K562 (cell line): Measurements from ENCODE around the gene PRKAR2B. TPM values are rescaled to one million over a fixed set of nuclear protein-coding genes. Genes with fewer than 3 reads are reported as not detected.

Experiments
- ATF1 ChIP-seq, 2 experiments: fragments of 450-650 bp in 1 of 2; IDR thresholded peaks; 2 replicates each; pipeline ENCODE4 v1.6.1; 2016; ENCODE audit warnings: missing compliant biosample characterization in 1 of 2, missing genetic modification characterization in 1 of 2
- CEBPG ChIP-seq, 3 experiments: fragments of 200-800 bp in 1 of 3; sonication (Bioruptor generic) in 1 of 3; sonication (generic) in 1 of 3; formaldehyde crosslinking in 1 of 3; IDR thresholded peaks in 2 of 3; conservative IDR thresholded peaks in 1 of 3; 2 replicates each; pipeline versions ENCODE4 v1.6.1 to v1.8.0; 2016 to 2022; ENCODE audit warnings: missing compliant biosample characterization in 2 of 3, missing genetic modification characterization in 2 of 3, mild to moderate bottlenecking in 1 of 3, missing genetic modification reagents in 1 of 3
- CHD4 ChIP-seq: fragments of 200-600 bp; sonication (generic); IDR thresholded peaks from 3 replicates; pipeline ENCODE4 v1.6.1; 2012; ENCODE audit warnings: low read depth, mild to moderate bottlenecking, mixed read lengths, low read length, inconsistent platforms; ENCODE audit not compliant: insufficient read depth, insufficient replicate concordance, poor library complexity, severe bottlenecking
- EGR1 ChIP-seq: fragments of 450-650 bp; conservative IDR thresholded peaks from 2 replicates; pipeline ENCODE4 v1.6.1; 2017; ENCODE audit warnings: mild to moderate bottlenecking
- FUS ChIP-seq: fragments of 200-400 bp; formaldehyde crosslinking; optimal IDR thresholded peaks from 2 replicates; pipeline ENCODE3; 2017; ENCODE audit warnings: low read depth, low read length
- MEF2D ChIP-seq: conservative IDR thresholded peaks from 2 replicates; pipeline ENCODE4 v1.6.1; 2016; ENCODE audit warnings: low read depth, missing genetic modification characterization, missing compliant biosample characterization
- MEIS2 ChIP-seq: fragments of 450-650 bp; IDR thresholded peaks from 2 replicates; pipeline ENCODE4 v1.6.1; 2014; ENCODE audit warnings: mild to moderate bottlenecking; ENCODE audit not compliant: partially characterized antibody
- STAT5A ChIP-seq: IDR thresholded peaks from 2 replicates; pipeline ENCODE4 v1.6.1; 2012; ENCODE audit warnings: low read length, inconsistent platforms, borderline replicate concordance
- ZNF830 ChIP-seq: fragments of 250-450 bp; sonication (Bioruptor Pico); IDR thresholded peaks from 2 replicates; pipeline ENCODE4 v1.5.0; 2021; ENCODE audit warnings: mild to moderate bottlenecking
- polyA plus RNA-seq, 8 experiments: library from polyadenylated mRNA; depleted of rRNA in 4 of 8; stranded (reverse) in 5 of 8; unstranded in 3 of 8; fragments of >200 nt; fragmentation: Nextera tagmentation in 2 of 8; fragmentation: Illumina TruSeq in 1 of 8; extraction: Ambion mirVana in 2 of 8; extraction: Trizol in 1 of 8; gene quantifications; 2 replicates each; pipeline versions ENCODE4 v1.2.1 to v1.2.3, GENCODE V29; 2011 to 2014; ENCODE audit warnings: inconsistent platforms in 1 of 8, missing spikeins in 1 of 8
- total RNA-seq, 7 experiments: library from RNA; depleted of rRNA in 6 of 7; stranded (reverse); fragments of >200 nt in 6 of 7; fragmentation: Illumina TruSeq in 2 of 7; extraction: Trizol in 2 of 7; gene quantifications; 2 replicates each; pipeline versions ENCODE4 v1.2.1 to v1.2.3, GENCODE V29; 2011 to 2021; ENCODE audit warnings: low replicate concordance in 1 of 7
- TF ChIP-seq, protein P1 (sequence below), 2 experiments: fragments of 450-650 bp; IDR thresholded peaks; 2 replicates each; pipeline ENCODE4 v1.6.1; 2016
- TF ChIP-seq, protein P2 (sequence below), 2 experiments: fragments of 450-650 bp in 1 of 2; IDR thresholded peaks; 2 replicates each; pipeline ENCODE4 v1.6.1; 2011 to 2017; ENCODE audit warnings: low read depth in 2 of 2, antibody characterized with exemption in 1 of 2, borderline replicate concordance in 1 of 2, low read length in 1 of 2, mild to moderate bottlenecking in 1 of 2, mixed read lengths in 1 of 2; ENCODE audit not compliant: control insufficient read depth in 1 of 2
- TF ChIP-seq, protein P3 (sequence below): fragments of 450-650 bp; IDR thresholded peaks from 2 replicates; pipeline ENCODE4 v1.6.1; 2016; ENCODE audit warnings: mild to moderate bottlenecking
- TF ChIP-seq, protein P4 (sequence below): fragments of 450-650 bp; formaldehyde crosslinking; IDR thresholded peaks from 2 replicates; pipeline ENCODE4 v1.4.0; 2020; ENCODE audit warnings: mild to moderate bottlenecking, mixed read lengths

PRKAR2B gene
- total and polyA plus RNA-seq, 9 of the 15 experiments (the other 6 are each of a cell fraction or from before 2014, with no cell fraction given) = 59.0 to 173 (median 129) TPM

DNA sequence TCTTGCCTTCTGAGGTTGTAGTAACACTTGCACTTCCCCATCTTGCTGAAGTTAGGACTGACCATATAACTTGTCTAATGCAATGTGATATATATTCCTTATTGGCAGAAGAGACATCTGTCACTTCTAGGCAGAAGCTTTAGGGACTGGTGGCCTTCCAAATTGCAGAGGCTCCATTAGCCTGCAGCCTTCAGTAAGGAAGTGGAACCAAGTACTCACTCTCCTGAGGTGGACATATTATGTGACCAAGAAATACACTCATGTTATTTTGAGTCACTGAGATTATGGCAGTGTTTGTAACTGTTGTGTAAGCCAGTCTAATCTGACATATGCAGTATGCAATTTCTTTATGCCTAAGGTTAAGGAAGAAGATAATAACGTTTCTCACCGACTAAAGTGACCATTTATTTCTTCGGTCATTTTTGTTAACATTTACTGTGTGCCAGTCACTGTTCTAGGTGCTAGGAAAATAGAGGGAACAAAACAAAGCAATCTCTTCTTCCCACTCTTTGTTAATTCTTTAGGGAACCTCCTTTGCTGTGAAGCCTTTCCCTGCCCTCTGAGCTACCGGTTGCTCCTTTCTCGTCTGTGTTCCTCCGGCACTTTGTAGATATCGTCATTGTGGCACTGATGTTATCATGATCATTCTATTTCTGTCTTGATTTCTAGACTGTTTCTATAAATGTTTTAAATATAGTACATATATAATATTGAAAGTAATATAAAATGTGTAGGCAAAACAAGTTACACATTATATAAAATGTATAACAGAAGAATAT lies 71.4 kb downstream of the PRKAR2B start (continued):
- TF ChIP-seq, protein P1, sequence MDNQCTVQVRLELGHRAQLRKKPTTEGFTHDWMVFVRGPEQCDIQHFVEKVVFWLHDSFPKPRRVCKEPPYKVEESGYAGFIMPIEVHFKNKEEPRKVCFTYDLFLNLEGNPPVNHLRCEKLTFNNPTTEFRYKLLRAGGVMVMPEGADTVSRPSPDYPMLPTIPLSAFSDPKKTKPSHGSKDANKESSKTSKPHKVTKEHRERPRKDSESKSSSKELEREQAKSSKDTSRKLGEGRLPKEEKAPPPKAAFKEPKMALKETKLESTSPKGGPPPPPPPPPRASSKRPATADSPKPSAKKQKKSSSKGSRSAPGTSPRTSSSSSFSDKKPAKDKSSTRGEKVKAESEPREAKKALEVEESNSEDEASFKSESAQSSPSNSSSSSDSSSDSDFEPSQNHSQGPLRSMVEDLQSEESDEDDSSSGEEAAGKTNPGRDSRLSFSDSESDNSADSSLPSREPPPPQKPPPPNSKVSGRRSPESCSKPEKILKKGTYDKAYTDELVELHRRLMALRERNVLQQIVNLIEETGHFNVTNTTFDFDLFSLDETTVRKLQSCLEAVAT (IDR thresholded peaks at IDR 0.05) = peak in 1 of 2 experiments; percentile 27; a peak in 1 of 4 replicates
- peak; percentile 78 for TF ChIP-seq MEIS2
- peak; percentile 49; the same call in 1 of the 2 replicates for TF ChIP-seq CEBPG (CRISPR knock-in tag; IDR thresholded peaks at IDR 0.05)
- TF ChIP-seq CEBPG (tag; conservative IDR thresholded peaks at IDR 0.05 in 1 of 2, IDR thresholded peaks at IDR 0.05 in 1 of 2) = peak in 1 of 2 experiments; percentile 72; a peak in 3 of 4 replicates
- 0 out of 2 replicates have a peak, but pooled peaks have one; percentile 39 for TF ChIP-seq STAT5A
- TF ChIP-seq MEF2D (tag) = peak; percentile 73; the same call in 1 of the 2 replicates
- TF ChIP-seq, protein P2, sequence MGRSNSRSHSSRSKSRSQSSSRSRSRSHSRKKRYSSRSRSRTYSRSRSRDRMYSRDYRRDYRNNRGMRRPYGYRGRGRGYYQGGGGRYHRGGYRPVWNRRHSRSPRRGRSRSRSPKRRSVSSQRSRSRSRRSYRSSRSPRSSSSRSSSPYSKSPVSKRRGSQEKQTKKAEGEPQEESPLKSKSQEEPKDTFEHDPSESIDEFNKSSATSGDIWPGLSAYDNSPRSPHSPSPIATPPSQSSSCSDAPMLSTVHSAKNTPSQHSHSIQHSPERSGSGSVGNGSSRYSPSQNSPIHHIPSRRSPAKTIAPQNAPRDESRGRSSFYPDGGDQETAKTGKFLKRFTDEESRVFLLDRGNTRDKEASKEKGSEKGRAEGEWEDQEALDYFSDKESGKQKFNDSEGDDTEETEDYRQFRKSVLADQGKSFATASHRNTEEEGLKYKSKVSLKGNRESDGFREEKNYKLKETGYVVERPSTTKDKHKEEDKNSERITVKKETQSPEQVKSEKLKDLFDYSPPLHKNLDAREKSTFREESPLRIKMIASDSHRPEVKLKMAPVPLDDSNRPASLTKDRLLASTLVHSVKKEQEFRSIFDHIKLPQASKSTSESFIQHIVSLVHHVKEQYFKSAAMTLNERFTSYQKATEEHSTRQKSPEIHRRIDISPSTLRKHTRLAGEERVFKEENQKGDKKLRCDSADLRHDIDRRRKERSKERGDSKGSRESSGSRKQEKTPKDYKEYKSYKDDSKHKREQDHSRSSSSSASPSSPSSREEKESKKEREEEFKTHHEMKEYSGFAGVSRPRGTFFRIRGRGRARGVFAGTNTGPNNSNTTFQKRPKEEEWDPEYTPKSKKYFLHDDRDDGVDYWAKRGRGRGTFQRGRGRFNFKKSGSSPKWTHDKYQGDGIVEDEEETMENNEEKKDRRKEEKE (IDR thresholded peaks at IDR 0.05; ENCODE audit: borderline replicate concordance in 1 of 2, control insufficient read depth in 1 of 2, low read depth in 2 of 2, low read length in 1 of 2) = no peak
- no peak for TF ChIP-seq ZNF830
- TF ChIP-seq, protein P3, sequence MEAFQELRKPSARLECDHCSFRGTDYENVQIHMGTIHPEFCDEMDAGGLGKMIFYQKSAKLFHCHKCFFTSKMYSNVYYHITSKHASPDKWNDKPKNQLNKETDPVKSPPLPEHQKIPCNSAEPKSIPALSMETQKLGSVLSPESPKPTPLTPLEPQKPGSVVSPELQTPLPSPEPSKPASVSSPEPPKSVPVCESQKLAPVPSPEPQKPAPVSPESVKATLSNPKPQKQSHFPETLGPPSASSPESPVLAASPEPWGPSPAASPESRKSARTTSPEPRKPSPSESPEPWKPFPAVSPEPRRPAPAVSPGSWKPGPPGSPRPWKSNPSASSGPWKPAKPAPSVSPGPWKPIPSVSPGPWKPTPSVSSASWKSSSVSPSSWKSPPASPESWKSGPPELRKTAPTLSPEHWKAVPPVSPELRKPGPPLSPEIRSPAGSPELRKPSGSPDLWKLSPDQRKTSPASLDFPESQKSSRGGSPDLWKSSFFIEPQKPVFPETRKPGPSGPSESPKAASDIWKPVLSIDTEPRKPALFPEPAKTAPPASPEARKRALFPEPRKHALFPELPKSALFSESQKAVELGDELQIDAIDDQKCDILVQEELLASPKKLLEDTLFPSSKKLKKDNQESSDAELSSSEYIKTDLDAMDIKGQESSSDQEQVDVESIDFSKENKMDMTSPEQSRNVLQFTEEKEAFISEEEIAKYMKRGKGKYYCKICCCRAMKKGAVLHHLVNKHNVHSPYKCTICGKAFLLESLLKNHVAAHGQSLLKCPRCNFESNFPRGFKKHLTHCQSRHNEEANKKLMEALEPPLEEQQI = no peak; the same call in none of the 2 replicates
- TF ChIP-seq CHD4 = no peak
- TF ChIP-seq, protein P4, sequence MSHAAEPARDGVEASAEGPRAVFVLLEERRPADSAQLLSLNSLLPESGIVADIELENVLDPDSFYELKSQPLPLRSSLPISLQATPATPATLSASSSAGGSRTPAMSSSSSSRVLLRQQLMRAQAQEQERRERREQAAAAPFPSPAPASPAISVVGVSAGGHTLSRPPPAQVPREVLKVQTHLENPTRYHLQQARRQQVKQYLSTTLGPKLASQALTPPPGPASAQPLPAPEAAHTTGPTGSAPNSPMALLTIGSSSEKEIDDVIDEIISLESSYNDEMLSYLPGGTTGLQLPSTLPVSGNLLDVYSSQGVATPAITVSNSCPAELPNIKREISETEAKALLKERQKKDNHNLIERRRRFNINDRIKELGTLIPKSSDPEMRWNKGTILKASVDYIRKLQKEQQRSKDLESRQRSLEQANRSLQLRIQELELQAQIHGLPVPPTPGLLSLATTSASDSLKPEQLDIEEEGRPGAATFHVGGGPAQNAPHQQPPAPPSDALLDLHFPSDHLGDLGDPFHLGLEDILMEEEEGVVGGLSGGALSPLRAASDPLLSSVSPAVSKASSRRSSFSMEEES (CRISPR knock-in tag) = no peak
- TF ChIP-seq EGR1 = no peak
- no peak for TF ChIP-seq ATF1 (CRISPR knock-in tag; IDR thresholded peaks at IDR 0.05)
- peak; percentile 38; the same call in 1 of the 2 replicates for TF ChIP-seq ATF1 (tag; IDR thresholded peaks at IDR 0.05)
- TF ChIP-seq FUS = no peak
